HG02840 (cell line): ENCODE data around the gene MEX3A.
"Not testable (repeated sequence)": the region's sequence is repeated elsewhere in the genome, so short reads cannot be mapped to it uniquely, and the experiment has no call there.

Experiments
- ATAC-seq: cut with Tn5 transposase; IDR thresholded peaks from one replicate; pipeline ENCODE4 v1.9.1; 2021; ENCODE audit warnings: mild to moderate bottlenecking, moderate library complexity, moderate number of reproducible peaks; ENCODE audit not compliant: unreplicated experiment, low FRiP score

MEX3A gene

DNA sequence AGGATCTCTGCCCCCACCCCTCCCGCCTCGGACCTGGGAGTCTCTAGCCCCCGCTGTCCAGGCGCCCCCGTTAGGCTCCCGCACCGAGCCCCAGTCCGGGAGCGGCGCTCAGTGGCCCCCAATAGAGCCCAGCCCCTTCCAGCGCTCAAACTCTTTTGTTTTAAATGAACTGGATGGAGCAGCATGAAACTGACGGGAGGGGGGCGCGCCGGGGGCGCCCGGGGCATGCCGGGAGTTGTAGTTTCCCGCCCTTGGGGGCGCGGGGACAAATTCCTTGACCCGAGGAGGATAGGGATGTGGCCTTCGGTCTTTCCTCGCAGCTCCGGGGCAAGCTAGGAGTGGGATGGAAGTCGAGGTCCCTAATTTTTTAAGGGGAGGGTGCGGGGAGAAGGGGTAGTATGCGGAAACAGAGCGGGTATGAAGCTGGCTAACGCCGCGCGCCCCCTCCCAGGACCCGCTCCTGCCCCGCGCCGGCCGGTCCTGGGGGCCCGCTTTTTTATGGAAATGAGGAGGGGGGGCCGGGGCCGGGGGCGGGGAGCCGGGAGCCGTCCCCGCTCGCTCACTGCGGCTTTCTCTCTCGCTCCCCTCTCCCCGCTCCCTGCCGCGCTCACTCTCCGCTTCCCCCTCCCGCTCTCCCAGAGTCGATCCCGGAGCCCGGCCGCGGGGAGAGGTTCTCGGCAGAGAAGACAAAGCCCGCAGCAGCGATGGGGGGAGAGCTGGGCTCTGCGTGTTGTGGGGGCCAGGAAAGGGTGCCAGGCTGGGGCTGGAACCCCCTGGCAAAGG, at the start of gene MEX3A:
MEX3A (minus strand) TSS at position 157 of the 783 bp plus-strand sequence. CDS start 467 bp downstream, outside the sequence.
- no peak for ATAC-seq

- no peak for ATAC-seq
These were observed 48.3 kb upstream of the MEX3A start for GRCh38 chr1:156130578-156130942.

GRCh38 chr1:156129687-156130577, 47.7 kb upstream of the MEX3A start:
- no peak for ATAC-seq

DNA sequence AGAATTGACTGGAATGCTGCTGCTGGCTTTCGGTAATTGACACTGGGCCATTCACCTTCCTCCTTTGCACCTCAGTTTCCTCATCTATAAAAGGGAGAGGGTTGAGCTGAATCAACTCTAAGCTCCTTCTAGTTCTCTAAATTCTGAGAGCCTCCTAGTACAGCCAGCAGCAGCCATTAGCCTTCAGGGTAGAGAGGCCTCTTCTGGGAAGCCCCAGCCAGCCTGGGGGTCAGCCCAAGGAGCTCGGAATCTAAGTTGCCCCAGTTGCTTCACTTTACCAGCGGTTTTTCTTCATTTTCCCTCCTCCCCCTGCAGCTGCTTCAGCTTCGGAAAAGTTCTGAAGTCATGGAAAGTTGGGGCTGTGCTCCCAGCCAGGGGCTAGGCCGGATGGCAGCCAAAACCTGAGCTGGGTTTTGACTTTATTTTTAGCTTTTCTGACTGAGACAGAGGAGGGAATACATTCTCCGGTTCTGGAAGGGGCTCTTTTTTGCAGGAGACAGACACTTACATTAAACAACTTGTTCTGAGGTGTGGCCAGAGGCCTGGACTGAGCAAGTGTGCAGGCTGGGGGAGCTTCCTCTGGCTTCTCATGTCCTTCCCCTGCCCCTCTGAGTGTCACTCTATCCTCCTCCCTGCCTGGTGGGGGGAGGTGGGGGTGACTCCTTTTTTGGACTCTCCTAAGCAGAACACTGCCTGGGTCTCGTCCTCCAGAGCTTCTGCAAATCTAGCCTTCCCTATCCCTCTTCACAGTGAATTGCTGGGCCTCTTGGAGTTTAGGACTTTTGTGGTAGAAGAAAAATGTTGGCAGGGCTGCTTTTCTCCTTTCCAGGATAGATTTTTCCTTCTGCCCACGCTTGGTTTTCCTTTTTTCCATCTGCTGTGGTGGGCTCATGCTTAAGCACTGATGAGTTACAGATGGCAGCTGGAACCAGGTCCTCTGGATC, 46.7 kb upstream of the MEX3A start:
- ATAC-seq = no peak

DNA sequence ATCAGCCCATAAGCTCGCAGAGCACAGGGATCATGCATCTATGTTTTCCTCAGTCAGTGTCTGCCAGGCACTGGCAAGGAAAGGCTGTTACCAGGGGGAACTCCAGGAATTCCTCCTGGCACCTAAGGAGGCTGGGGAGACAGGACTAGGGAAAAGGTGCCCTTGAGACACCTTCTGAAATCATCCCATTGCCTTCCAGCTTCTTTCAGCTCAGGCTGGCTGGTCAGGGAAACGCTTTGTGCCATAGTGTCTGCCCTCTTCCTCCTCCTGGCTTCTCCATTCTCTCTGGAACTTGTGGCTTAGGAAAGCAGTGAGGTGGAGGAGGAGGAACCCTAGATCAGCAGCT, 46.0 kb upstream of the MEX3A start:
- no peak for ATAC-seq

- no peak for ATAC-seq
These were observed 44.6 kb upstream of the MEX3A start for GRCh38 chr1:156126630-156127534.

GRCh38 chr1:156126043-156126629, 43.9 kb upstream of the MEX3A start:
- no peak for ATAC-seq

DNA sequence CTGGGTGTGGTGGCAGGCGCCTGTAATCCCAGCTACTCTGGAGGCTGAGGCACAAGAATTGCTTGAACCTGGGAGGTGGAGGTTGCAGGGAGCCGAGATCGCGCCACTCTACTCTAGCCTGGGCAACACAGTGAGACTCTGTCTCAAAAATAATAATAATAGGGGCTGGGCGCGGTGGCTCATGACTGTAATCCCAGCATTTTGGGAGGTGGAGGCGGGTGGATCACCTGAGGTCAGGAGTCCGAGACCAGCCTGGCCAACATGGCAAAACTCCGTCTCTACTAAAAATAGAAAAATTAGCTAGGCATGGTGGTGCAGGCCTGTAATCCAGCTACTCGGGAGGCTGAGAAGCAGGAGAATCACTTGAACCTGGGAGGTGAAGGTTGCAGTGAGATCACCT, 43.3 kb upstream of the MEX3A start:
- not testable (repeated sequence) for ATAC-seq

DNA sequence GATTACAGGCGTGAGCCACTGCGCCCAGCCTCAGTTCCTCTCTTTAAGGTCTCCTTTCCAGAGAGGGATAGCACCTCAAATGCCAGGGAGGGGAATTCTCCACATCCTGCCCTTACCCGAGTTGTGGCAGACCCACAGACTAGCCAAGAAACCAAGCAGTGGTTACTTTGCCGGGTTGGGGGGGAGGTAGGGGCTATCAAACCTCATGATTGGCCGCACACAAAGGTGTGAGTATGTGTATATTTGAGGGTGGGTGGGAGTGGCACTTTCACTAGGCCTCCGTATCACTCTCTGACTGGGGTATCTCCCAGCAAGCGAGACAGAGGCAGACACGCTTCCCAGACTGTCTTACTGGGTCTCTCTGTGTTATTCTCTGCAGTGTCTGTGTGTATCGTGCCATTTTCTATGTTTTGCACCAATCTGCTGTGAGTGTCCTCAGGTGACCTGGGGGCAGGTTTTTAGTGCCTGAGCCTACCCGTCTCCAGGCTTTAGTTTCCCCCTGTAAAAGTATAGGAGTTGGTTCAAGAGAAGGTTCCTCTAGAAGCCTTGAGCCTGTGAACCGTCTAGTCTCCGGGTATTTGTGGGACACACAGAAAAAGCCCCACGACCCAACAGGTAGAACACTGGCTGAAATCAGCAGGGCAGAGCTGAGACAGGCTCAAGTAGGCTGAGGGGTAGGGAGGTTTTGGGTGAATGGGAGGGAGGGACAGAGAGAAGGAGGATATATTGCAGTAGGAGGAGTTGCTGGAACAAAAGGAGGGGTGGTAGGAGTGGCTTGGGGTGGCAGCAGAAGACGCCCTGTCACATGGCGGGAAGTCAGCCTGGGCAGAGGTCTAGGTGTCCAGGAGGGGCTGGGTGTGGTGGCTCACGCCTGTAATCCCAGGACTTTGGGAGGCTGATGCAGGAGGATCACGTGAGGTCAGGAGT, 42.6 kb upstream of the MEX3A start:
- ATAC-seq = no peak

DNA sequence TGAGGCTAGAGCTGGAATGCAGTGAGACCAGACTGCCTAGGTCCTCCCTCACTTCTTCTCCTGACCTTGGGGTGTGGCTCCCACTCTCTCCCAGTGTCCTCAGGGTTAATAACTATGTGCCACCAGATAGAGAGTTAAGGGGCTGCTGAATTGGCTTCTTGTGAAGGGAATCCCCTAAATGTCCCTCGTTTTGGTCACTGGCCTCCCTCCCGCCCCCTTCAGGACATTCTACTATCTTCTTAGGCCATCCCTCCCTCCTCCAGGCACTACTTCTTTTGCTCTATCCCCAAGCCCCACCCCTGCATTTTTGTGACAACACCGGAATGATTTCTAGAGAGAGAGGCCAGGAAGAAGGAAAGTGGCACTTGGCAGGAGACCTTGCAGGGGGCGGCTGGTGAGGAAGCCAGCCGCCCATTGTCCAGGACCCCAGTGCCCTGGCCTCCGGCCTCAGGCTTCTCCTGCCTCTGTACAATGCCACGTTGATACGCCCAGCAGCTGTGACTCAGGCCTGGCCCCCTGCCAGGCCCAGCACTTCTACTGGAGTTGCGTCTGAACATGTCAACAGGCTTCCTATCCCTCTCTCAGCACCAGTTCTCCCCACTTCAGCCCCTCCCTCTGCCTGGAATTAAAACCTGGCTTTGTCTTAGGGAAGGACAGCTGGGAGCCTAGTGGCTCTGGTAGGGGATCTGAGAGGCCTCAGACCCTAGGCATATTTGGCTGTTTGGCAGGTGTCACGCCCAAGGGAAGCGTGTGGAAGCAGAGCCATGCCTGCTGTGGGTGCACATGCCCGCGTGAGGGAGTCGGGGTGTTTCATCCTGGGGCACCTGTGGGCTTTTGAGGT, 41.3 kb upstream of the MEX3A start:
- no peak for ATAC-seq

DNA sequence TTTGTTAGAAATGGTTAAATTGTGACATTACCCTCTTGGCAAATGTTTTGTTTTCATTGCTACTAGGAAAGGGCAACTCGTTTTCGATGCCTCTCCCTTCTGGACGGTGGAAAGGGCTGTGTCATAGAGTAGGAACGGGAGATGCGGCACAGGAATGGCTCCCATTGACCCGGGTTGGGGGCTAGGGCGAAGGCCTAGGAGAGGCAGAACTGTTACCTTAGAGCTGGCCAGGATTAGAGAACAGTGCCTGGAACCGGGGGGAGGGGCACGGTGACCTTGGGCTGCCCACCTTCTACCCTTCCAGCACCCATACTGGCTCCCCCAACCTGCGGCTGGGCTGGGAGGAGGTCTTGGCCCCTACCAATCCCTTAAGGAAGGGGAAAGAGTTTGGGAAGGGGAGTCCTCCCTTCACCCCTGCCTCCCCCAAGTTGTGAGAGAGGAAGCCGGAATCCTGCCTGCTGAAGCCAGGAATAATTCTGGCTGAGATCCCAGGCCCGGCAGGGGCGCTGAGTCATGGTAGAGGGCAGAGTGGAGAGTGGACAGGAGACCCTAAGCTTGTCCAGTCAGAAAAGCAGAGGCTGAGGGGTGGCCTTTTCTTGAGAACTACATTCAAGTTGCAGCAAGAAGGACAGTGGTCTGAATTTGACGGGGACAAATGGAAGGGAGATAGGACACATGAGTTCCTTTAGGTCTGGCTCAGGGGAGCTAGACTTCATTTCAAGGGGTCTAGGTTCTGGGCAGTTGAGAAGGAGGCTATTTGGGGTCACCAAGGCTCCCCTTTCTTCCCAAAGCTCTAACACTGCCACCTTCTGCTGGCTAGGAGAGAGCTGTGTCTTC, 40.5 kb upstream of the MEX3A start:
- ATAC-seq = no peak

DNA sequence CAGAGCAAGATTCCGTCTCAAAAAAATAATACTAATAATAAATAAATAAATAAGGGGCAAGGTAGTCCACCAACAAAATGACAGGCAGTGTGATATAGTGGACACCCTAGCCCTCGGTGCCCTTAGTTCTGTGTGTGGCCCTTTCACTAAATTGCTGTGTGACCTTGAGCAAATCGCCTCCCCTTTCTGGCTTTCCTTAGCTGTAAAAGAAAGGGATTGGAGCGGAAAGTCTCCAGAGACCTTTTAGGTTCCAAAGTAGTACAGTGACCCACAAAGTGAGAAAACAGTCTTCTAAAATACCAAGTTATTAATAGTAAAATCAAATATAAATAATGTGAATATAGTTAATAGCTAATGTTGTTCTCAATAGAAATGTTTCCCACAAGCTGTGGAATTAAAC, 39.8 kb upstream of the MEX3A start:
- no peak for ATAC-seq

DNA sequence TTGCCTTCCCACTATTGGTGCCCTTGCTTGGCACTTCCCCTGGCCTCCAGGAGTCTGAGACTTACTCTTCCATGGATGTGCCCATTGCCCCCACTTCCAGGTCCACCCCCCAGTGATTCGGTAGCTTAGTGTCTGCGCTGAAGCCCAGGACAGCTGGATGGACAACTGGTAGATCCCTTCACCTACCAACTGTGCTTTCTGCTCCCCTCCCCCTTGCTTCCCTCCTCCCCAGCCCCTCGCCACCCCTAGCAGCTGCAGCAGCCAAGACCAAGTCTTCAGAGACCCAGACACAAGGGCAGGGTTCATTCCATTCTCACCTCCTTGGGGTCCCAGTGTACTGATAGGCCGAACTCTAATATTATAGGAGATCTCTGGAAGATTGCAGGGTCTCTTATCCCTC, 39.2 kb upstream of the MEX3A start:
- ATAC-seq = no peak

DNA sequence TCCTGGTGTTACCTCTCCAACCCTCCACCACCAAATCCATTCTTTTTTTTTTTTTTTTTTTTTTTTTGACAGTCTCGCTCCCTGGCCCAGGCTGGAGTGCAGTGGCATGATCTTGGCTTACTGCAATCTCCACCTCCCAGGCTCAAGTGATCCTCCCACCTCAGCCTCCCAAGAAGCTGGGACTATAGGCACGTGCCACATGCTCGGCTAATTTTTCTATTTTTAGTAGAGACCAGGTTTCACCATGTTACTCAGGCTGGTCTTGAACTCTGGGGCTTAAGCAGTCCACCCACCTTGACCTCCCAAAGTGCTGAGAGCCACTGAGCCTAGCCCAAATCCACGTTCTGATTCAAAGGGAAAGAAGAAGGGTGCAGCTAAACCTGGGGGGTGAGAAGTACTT, 38.7 kb upstream of the MEX3A start:
- not testable (repeated sequence) for ATAC-seq

GRCh38 chr1:156120318-156120717, 38.1 kb upstream of the MEX3A start:
- ATAC-seq = no peak

DNA sequence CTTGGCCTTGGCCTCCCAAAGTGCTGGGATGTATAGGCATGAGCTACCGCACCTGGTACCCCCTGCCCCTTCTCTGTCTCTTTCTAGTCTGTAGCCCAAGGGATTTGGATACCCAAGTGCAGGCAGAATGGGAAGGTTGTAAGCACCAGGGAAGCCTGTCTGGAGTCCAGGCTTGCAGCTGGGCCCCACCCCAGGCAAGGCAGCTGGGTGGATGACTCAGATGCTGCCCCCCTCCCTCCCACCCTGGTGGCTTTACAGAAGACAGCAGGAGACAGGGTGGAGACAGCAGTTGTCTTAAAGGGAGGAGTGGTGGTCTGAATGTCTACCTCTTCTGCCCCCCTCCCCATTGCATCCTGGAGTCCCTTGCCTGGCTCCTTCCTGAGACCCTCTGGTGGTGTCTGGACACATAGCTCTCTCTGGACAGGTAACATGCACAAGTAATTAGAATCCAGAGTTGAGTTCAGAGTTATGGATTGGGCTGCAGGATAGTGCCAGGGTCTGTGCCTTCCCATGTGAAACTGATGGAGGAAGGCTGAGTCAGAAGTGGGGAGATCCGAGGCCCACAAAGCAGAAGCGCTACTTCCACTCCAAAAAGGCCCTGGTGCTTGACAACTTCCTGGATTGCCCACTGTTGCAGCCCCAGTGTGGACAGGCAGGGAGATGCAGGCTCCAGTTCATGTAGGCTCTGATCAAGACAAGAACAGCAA, 37.4 kb upstream of the MEX3A start:
- ATAC-seq = no peak
